ENCODE measurements around the gene XKR7.

- no peak for TF ChIP-seq EZH2phosphoT487 (IDR thresholded peaks at IDR 0.05; ENCODE audit: low read length)
- TF ChIP-seq CTCF (IDR thresholded peaks at IDR 0.05; ENCODE audit: low read length) = no peak
Observed at GRCh38 chr20:31945785-31946184, 22.2 kb upstream of the XKR7 start.
